GM23248 (cell line): Measurements from ENCODE around the gene PDCD10. TPM values are rescaled to one million over a fixed set of nuclear protein-coding genes. Genes with fewer than 3 reads are reported as not detected.

Experiments
- DNase-seq: peaks from one replicate; pipeline ENCODE4 v3.0.0-alpha.2; 2015
- H2AFZ ChIP-seq: fragments of 200-600 bp; sonication (generic); 2 replicates; pipeline ENCODE4 v1.6.1; 2016; ENCODE audit warnings: antibody characterized with exemption
- H3F3A ChIP-seq: fragments of 200-600 bp; sonication (generic); 2 replicates; pipeline ENCODE4 v1.6.1; 2016; ENCODE audit warnings: mild to moderate bottlenecking, antibody characterized with exemption, mixed run types; ENCODE audit not compliant: insufficient read depth
- H3K27ac ChIP-seq: fragments of 200-600 bp; sonication (generic); 2 replicates; pipeline ENCODE4 v1.5.1; 2016; ENCODE audit warnings: mild to moderate bottlenecking
- H3K27me3 ChIP-seq: fragments of 200-600 bp; sonication (generic); replicated peaks from 2 replicates; pipeline ENCODE4 v1.6.1; 2016; ENCODE audit warnings: mild to moderate bottlenecking; ENCODE audit not compliant: insufficient read depth
- H3K36me3 ChIP-seq: fragments of 200-600 bp; sonication (generic); 2 replicates; pipeline ENCODE4 v1.6.1; 2016; ENCODE audit warnings: low read depth, mild to moderate bottlenecking
- H3K4me1 ChIP-seq: fragments of 200-600 bp; sonication (generic); 2 replicates; pipeline ENCODE4 v1.6.1; 2016; ENCODE audit warnings: mild to moderate bottlenecking; ENCODE audit not compliant: insufficient read depth
- H3K4me2 ChIP-seq: fragments of 200-600 bp; sonication (generic); one replicate; pipeline ENCODE4 v1.6.1; 2016; ENCODE audit warnings: mild to moderate bottlenecking; ENCODE audit not compliant: unreplicated experiment
- H3K4me3 ChIP-seq: fragments of 200-600 bp; sonication (generic); 2 replicates; pipeline ENCODE4 v1.5.1; 2016; ENCODE audit warnings: mild to moderate bottlenecking
- H3K79me2 ChIP-seq: fragments of 200-600 bp; sonication (generic); 2 replicates; pipeline ENCODE4 v1.6.1; 2016; ENCODE audit warnings: mild to moderate bottlenecking; ENCODE audit not compliant: insufficient read depth
- H3K9ac ChIP-seq: fragments of 200-600 bp; sonication (generic); 2 replicates; pipeline ENCODE4 v1.6.1; 2016; ENCODE audit warnings: mild to moderate bottlenecking
- H3K9me2 ChIP-seq: fragments of 200-600 bp; sonication (generic); 2 replicates; pipeline ENCODE4 v1.6.1; 2016; ENCODE audit warnings: mixed run types, mild to moderate bottlenecking, moderate library complexity; ENCODE audit not compliant: insufficient read depth
- H3K9me3 ChIP-seq: fragments of 200-600 bp; sonication (generic); one replicate; pipeline ENCODE4 v1.6.1; 2017; ENCODE audit warnings: low read depth
- H4K20me1 ChIP-seq: fragments of 200-600 bp; sonication (generic); 2 replicates; pipeline ENCODE4 v1.6.0; 2016; ENCODE audit not compliant: insufficient read depth
- EZH2 ChIP-seq: fragments of 200-600 bp; sonication (generic); IDR thresholded peaks from 2 replicates; pipeline ENCODE4 v1.6.1; 2018; ENCODE audit warnings: antibody characterized with exemption, mild to moderate bottlenecking; ENCODE audit not compliant: insufficient read depth, poor library complexity, severe bottlenecking
- EZH2phosphoT487 ChIP-seq: fragments of 200-600 bp; sonication (generic); IDR thresholded peaks from 2 replicates; pipeline ENCODE4 v1.6.1; 2018; ENCODE audit warnings: antibody characterized with exemption, moderate library complexity, mild to moderate bottlenecking, low read depth; ENCODE audit not compliant: insufficient read depth
- WGBS, 2 experiments: methylation state at CpG; one replicate each; pipeline ENCODE4 v1.1.6; 2015 to 2017; ENCODE audit warnings: low lambda C conversion rate in 2 of 2, low coverage in 1 of 2; ENCODE audit errors: missing lambda C conversion rate in 2 of 2; 5-methylcytosine and 5-hydroxymethylcytosine counted together
- in situ Hi-C: fragments of 300-500 bp; cut with MboI; formaldehyde crosslinking; loops from 2 replicates; pipeline ENCODE4 v1.15.0; 2020
- polyA plus RNA-seq: library from polyadenylated mRNA; unstranded; fragments of >200 nt; fragmentation: Nextera tagmentation; extraction: Ambion mirVana; gene quantifications from 2 replicates; pipeline ENCODE4 v1.2.1, GENCODE V29; 2016
- total RNA-seq: library from RNA; depleted of rRNA; stranded (reverse); fragments of >200 nt; shearing (Covaris generic); gene quantifications from 2 replicates; pipeline ENCODE4 v1.2.3, GENCODE V29; 2014

PDCD10 gene
- total and polyA plus RNA-seq, 2 experiments from 2014 or later = 61.7 to 71.6 TPM

DNA sequence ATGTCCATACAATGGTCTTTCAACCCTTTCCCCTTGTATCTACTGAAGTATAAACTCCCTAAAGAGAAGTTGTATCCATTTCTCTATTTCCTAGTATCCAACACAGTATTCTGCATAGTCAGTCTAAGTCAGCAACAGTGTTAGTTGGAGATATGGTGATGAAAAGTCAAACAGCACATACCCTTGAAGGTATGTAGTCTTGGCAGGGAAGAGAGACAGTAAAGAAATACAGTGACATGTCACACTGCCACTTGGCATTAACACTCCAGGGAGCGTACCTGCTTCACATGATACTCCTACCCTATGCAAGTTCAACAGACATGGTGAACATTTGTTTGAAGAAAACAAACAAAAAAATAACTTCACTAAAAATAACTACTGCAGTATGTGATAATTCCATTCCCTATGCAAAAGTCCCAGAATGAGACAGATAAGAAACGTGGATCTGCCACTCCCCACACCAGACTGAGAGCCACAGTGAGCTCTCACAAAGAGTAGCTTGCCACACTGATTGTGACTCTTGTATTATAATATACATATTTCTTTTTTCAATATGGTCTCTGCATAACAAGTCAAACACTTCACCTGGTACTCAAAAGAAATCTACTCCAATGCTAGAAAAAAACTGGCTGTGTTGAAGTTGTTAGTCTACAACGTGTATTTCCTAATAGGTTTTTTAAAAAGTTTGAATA is 5.9 kb downstream of the PDCD10 start:
- H3K4me2 ChIP-seq = no peak overlapping the region

DNA sequence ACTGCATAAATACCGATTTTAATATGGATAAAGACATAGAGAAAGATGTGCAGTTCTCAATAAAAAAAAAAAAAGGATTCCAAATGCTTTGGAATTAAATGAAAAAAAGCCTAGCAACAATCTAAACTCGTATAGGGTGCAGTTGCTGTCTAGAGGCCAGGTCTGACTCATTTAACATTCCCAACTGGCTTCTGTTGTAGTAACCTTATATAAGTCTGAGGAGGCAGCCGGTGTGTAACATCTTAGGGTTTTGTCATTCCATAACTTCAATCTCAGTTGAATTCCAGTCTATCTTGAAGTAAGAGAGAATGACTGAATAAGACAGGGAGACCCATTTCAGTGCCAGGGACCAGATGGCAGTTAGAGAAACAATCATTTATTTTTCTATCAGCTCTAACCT is 6.5 kb downstream of the PDCD10 start:
- Histone ChIP-seq H3K4me1 (peaks cover 29% of the 10 kb centered on the region), H3F3A (peaks cover 18% of the 10 kb centered on the region), H2AFZ (no peak overlapping the region), H4K20me1 (peaks cover 26% of the 10 kb centered on the region), H3K79me2 (peaks cover 100% of the 10 kb centered on the region), H3K36me3 (no peaks in the 10 kb centered on the region), H3K27me3 (no peaks in the 10 kb centered on the region), H3K9ac (peak overlapping the region; percentile 6; the same call in 1 of the 2 replicates), H3K4me3 (no peak overlapping the region), H3K9me3 (no peaks in the 10 kb centered on the region), H3K4me2 (peak overlapping the region; percentile 42), H3K9me2 (no peaks in the 10 kb centered on the region), H3K27ac (peak overlapping the region; percentile 67)
- peak; percentile 89 for DNase-seq
- 24 to 34% methylated on average over 3 of the region's 3 CpGs for WGBS, 2 experiments
- no peak for TF ChIP-seq EZH2
- TF ChIP-seq EZH2phosphoT487 = no peak
- in situ Hi-C loops = no loop called here

More for the DNA sequence above, 5.9 kb downstream of the PDCD10 start:
- no peaks in the 10 kb centered on the region for H3K27me3 ChIP-seq
- H3K4me3 ChIP-seq = no peak overlapping the region
- H3K9ac ChIP-seq = no peak overlapping the region
- peaks cover 26% of the 10 kb centered on the region for H4K20me1 ChIP-seq
- H3K27ac ChIP-seq = peak overlapping the region; percentile 67
- peaks cover 100% of the 10 kb centered on the region for H3K79me2 ChIP-seq
- H3F3A ChIP-seq = peaks cover 18% of the 10 kb centered on the region
- H3K9me2 ChIP-seq = no peaks in the 10 kb centered on the region
- peaks cover 34% of the 10 kb centered on the region for H3K4me1 ChIP-seq
- WGBS, 2 experiments = 78 to 83% methylated on average over 3 of the region's 3 CpGs
- no peaks in the 10 kb centered on the region for H3K36me3 ChIP-seq
- DNase-seq = no peak
- in situ Hi-C loops = no loop called here
- no peak overlapping the region for H2AFZ ChIP-seq
- H3K9me3 ChIP-seq = no peaks in the 10 kb centered on the region
- TF ChIP-seq EZH2 = no peak
- no peak for TF ChIP-seq EZH2phosphoT487

DNA sequence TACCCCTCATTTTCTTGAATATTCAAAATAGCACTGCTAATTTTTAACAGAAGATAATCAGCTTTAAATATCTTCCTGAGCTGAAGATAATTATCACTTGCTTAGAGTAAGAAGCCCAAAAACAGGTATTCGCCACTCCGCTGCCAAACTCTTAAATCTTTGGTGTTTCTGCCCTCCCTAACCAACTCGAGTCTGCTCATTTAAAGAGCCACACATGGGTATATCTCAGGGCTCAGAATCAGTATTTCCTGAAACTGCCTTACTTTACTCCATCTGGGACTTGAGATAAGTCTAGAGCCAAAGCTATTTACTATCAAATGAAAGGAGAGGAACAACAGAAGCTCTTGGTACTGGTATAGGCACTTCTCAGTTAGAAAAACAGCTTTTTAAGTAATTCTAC is 10.8 kb downstream of the PDCD10 start:
- peaks cover 11% of the 10 kb centered on the region for H3F3A ChIP-seq
- H3K36me3 ChIP-seq = peaks cover 9% of the 10 kb centered on the region; the same call in 1 of the 2 replicates
- TF ChIP-seq EZH2 (no peak), EZH2phosphoT487 (no peak)
- no peak overlapping the region for H2AFZ ChIP-seq
- H3K4me1 ChIP-seq = peaks cover 13% of the 10 kb centered on the region
- H3K27ac ChIP-seq = no peak overlapping the region
- H3K9ac ChIP-seq = no peak overlapping the region
- H3K9me3 ChIP-seq = no peaks in the 10 kb centered on the region
- H3K27me3 ChIP-seq = no peaks in the 10 kb centered on the region
- H3K4me2 ChIP-seq = no peak overlapping the region
- no peaks in the 10 kb centered on the region for H3K9me2 ChIP-seq
- in situ Hi-C loops = no loop called here
- H3K79me2 ChIP-seq = peaks cover 100% of the 10 kb centered on the region
- 94 to 99% methylated on average over 3 of the region's 3 CpGs for WGBS, 2 experiments
- no peak for DNase-seq
- H3K4me3 ChIP-seq = no peak overlapping the region
- H4K20me1 ChIP-seq = peaks cover 31% of the 10 kb centered on the region

DNA sequence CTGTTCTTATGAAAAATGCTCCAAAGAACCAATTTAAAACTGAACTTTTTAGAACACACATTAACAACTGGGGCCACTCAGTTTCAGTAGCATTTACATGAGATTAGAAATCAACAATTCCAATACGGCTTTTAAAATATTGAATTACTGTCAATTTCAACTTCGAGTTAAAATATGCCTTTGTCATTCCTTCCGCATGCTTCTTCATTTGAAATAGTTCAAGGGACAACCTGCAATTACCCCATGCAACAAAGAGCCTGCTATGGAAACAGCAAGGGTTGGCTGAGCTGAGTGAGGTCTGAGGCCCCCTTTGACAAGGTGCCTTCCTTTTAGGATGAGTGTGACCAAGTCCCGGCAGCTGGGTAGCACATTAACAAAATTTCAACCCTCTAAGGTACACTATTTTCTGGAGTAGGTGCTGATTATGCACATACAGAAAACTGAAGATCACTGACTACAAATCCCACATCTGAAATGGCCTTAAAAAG is 11.6 kb downstream of the PDCD10 start:
- Histone ChIP-seq H3K36me3 (peaks cover 17% of the 10 kb centered on the region; the same call in 1 of the 2 replicates), H3K4me2 (no peak overlapping the region), H3K9me2 (no peaks in the 10 kb centered on the region), H3K27ac (no peak overlapping the region), H3K4me1 (peaks cover 5% of the 10 kb centered on the region), H3K9ac (no peak overlapping the region), H4K20me1 (peaks cover 25% of the 10 kb centered on the region), H3K79me2 (peaks cover 100% of the 10 kb centered on the region), H2AFZ (no peak overlapping the region), H3F3A (peaks cover 5% of the 10 kb centered on the region; the same call in 1 of the 2 replicates), H3K27me3 (no peaks in the 10 kb centered on the region), H3K4me3 (no peak overlapping the region), H3K9me3 (no peaks in the 10 kb centered on the region)
- 96 to 98% methylated on average over 4 of the region's 4 CpGs for WGBS, 2 experiments
- no peak for DNase-seq
- TF ChIP-seq EZH2 = no peak
- no peak for TF ChIP-seq EZH2phosphoT487
- in situ Hi-C loops = no loop called here
